ENCODE measurements around the gene PRKAR2B. TPM values are rescaled to one million over a fixed set of nuclear protein-coding genes. Genes with fewer than 3 reads are reported as not detected.

The PRKAR2B gene
- total and polyA plus RNA-seq, 2 donors (not counting 1 experiment from before 2014, with no cell fraction given) = 0.07 to 0.81 TPM

GRCh38 chr7:107046491-107047259, 2.2 kb downstream of the PRKAR2B start:
- DNase-seq (no peak), ATAC-seq (ENCODE audit: low read depth) (no peak)
- Mint-ChIP-seq H3K4me3 (no peak overlapping the region), H3K27me3 (peaks cover 37% of the 10 kb centered on the region), H3K4me1 (peaks cover 13% of the 10 kb centered on the region), H3K27ac (no peak overlapping the region), H3K9me3 (ENCODE audit: insufficient read depth) (no peaks in the 10 kb centered on the region)
- no peak overlapping the region for H2AFZ ChIP-seq (ENCODE audit: insufficient read depth, low read depth, low read length, poor library complexity, severe bottlenecking)
- ChIA-PET POLR2A (no interaction called here), CTCF (interaction anchor here (1.1 kb wide), 1 partner anchor 11 kb away, joined by 3 read pairs; no protein-coding TSS in a partner anchor)
- no peaks in the 10 kb centered on the region for H4K20me1 ChIP-seq (ENCODE audit: control insufficient read depth, insufficient read depth, low read length, poor library complexity, severe bottlenecking)
- H3K4me1 ChIP-seq (ENCODE audit: control insufficient read depth in 2 of 2, insufficient read depth in 2 of 2, low read length in 2 of 2) = peaks cover 7 to 13% of the 10 kb centered on the region in 2 donors
- WGBS (ENCODE audit: insufficient coverage) = no CpG with 5 or more reads among the region's 7 CpGs
- H3K36me3 ChIP-seq (replicated peaks in 1 of 2; ENCODE audit: control extremely low read depth in 1 of 2, control insufficient read depth in 1 of 2, extremely low read depth in 1 of 2, insufficient read depth in 2 of 2, low read length in 1 of 2) = no peaks in the 10 kb centered on the region
- H3K9ac ChIP-seq (ENCODE audit: low read length) = no peak overlapping the region
- H3K4me3 ChIP-seq (ENCODE audit: control extremely low read depth in 1 of 5, extremely low read depth in 1 of 5, insufficient read depth in 1 of 5, low read depth in 2 of 5, low read length in 4 of 5) = no peak overlapping the region
- TF ChIP-seq EZH2 (IDR thresholded peaks at IDR 0.05; ENCODE audit: borderline replicate concordance, insufficient read depth, low read depth, low read length, poor library complexity, severe bottlenecking) (no peak), CTCF (IDR thresholded peaks at IDR 0.05) (no peak)
- no peaks in the 10 kb centered on the region for H3K79me2 ChIP-seq (ENCODE audit: control insufficient read depth, insufficient read depth, low read length)
- H3K9me3 ChIP-seq (ENCODE audit: control extremely low read depth in 1 of 3, control insufficient read depth in 2 of 3, insufficient read depth in 1 of 3, low read length in 2 of 3) = no peaks in the 10 kb centered on the region
- H3K27me3 ChIP-seq (replicated peaks in 1 of 4; ENCODE audit: control extremely low read depth in 1 of 4, control insufficient read depth in 3 of 4, insufficient read depth in 4 of 4, low read length in 3 of 4) = peaks cover 0 to 26% (median 24%) of the 10 kb centered on the region in 4 experiments
- H3K27ac ChIP-seq (ENCODE audit: low read length in 2 of 2) = no peak overlapping the region
- intact Hi-C loops (cut with micrococcal nuclease) = loop anchor here (10.0 kb wide), 3 partner anchors 252 to 848 kb away; partner anchors contain the start of genes CBLL1 and DLD
- H3K4me2 ChIP-seq (replicated peaks; ENCODE audit: low read depth, low read length, poor library complexity, severe bottlenecking) = no peak overlapping the region
